Measurements from ENCODE around the gene NHLRC4. TPM values are rescaled to one million over a fixed set of nuclear protein-coding genes. Genes with fewer than 3 reads are reported as not detected.

The NHLRC4 gene
- total and polyA plus RNA-seq, 2 of the 8 experiments (the other 6 are each of a cell fraction or from before 2014, with no cell fraction given) = 0.60 to 0.76 TPM

DNA sequence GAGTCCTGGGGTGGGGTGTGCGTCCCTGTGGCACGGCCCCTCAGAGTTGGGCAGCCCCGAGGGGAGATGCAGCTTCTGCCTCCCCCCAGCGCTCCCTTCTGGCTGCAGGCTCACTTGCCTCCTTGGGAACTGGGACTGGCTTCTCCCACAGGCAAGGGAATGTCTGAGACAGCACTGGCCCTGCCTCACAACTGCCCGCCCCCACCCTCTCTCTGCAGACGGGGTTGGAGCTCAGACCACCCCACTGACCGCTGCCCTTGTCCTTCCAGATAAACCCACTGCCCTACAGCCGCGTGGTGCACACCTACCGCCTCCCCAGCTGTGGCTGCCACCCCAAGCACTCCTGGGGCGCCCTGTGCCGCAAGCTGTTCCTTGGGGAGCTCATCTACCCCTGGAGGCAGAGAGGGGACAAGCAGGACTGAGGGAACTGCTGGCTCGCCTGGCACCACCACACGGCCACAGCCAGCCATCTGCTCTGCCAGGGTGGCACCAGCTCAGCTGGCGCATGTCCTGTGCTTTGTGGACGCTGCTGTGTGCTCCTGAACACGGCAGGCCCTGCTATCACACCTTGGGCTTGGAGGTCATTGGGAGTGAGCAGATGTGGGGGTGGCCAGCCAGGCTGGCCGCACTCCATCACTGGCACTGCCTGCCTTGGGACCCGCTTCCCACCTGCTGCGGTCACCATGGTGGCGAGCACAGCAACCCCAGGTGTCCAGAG, 16.0 kb downstream of the NHLRC4 start:
- H3K27ac ChIP-seq (ENCODE audit: low read depth, low read length) = no peak overlapping the region
- ChIA-PET CTCF (ENCODE audit: partially characterized antibody) (interaction anchor here (0.7 to 5.4 kb wide), 25 partner anchors 10 to 231 kb away, joined by 3 to 35 read pairs (median 5); partner anchors contain the start of genes NHLRC4, RHBDL1 and WDR90), POLR2A (ENCODE audit: partially characterized antibody) (interaction anchor here (0.7 to 7.9 kb wide), 10 partner anchors 15 to 212 kb away, joined by 3 to 58 read pairs (median 4); partner anchors contain the start of genes METTL26, MRPL28, NHLRC4 and PIGQ)
- H2BK12ac ChIP-seq (ENCODE audit: low read depth, low read length) = peak overlapping the region; percentile 92; the same call in 1 of the 2 replicates
- H3K36me3 ChIP-seq (ENCODE audit: control insufficient read depth in 2 of 4, insufficient read depth in 4 of 4, low read length in 3 of 4) = peaks cover 0 to 2% (median 0%) of the 10 kb centered on the region in 4 experiments; a peak in 1 of 8 replicates
- peaks cover 2% of the 10 kb centered on the region; the same call in 1 of the 2 replicates for H3K23me2 ChIP-seq (ENCODE audit: low read depth, low read length)
- no peak overlapping the region for H3K14ac ChIP-seq (ENCODE audit: insufficient read length)
- WGBS, 2 experiments (ENCODE audit: extremely low coverage in 1 of 2, insufficient coverage in 1 of 2, insufficient read length in 1 of 2, insufficient replicate concordance in 2 of 2, low coverage in 1 of 2, low lambda C conversion rate in 2 of 2, missing lambda C conversion rate in 1 of 2) = 87% methylated on average over 19 of the region's 21 CpGs; no CpG with 5 or more reads in 1 of the 2 experiments
- peak overlapping the region; percentile 24; the same call in 1 of the 2 replicates for H3K18ac ChIP-seq (ENCODE audit: extremely low read depth, low read length)
- peak overlapping the region; percentile 71 for H2BK120ac ChIP-seq (replicated peaks; ENCODE audit: low read depth, low read length)
- peaks cover 2 to 19% of the 10 kb centered on the region in 2 experiments for H4K20me1 ChIP-seq (replicated peaks in 1 of 2; ENCODE audit: control insufficient read depth in 1 of 2, insufficient read depth in 2 of 2, low read length in 2 of 2)
- peak overlapping the region; percentile 13 for H3K4ac ChIP-seq (replicated peaks; ENCODE audit: insufficient read length, low read depth, low read length)
- H3K56ac ChIP-seq (replicated peaks; ENCODE audit: insufficient read length, low read depth, low read length) = no peak overlapping the region
- no peak overlapping the region for H3K23ac ChIP-seq (ENCODE audit: insufficient read length)
- peak overlapping the region; percentile 73 for H4K91ac ChIP-seq (replicated peaks; ENCODE audit: insufficient read length, low read length)
- H3K79me2 ChIP-seq (ENCODE audit: control insufficient read depth in 1 of 2, insufficient read depth in 2 of 2, low read length in 2 of 2) = peaks cover 0 to under 1% of the 10 kb centered on the region in 2 experiments; a peak in 1 of 4 replicates
- H3K79me1 ChIP-seq (ENCODE audit: low read depth, low read length) = no peaks in the 10 kb centered on the region
- peak overlapping the region in 1 of 2 experiments; percentile 35; a peak in 1 of 4 replicates for H3K4me2 ChIP-seq (ENCODE audit: insufficient read depth in 1 of 2, low read depth in 2 of 2, low read length in 2 of 2)
- H2AK5ac ChIP-seq (ENCODE audit: low read depth, low read length) = peak overlapping the region; percentile 95; the same call in 1 of the 2 replicates
- DNase-seq (ENCODE audit: low read depth in 1 of 2, low spot score in 2 of 2) = peak in 1 of 2 experiments; percentile 51
- peak overlapping the region; percentile 95; the same call in 1 of the 2 replicates for H2BK15ac ChIP-seq (ENCODE audit: low read length)
- peak overlapping the region; percentile 48; the same call in 1 of the 2 replicates for H2BK20ac ChIP-seq (ENCODE audit: low read length)
- TF ChIP-seq, protein P1, sequence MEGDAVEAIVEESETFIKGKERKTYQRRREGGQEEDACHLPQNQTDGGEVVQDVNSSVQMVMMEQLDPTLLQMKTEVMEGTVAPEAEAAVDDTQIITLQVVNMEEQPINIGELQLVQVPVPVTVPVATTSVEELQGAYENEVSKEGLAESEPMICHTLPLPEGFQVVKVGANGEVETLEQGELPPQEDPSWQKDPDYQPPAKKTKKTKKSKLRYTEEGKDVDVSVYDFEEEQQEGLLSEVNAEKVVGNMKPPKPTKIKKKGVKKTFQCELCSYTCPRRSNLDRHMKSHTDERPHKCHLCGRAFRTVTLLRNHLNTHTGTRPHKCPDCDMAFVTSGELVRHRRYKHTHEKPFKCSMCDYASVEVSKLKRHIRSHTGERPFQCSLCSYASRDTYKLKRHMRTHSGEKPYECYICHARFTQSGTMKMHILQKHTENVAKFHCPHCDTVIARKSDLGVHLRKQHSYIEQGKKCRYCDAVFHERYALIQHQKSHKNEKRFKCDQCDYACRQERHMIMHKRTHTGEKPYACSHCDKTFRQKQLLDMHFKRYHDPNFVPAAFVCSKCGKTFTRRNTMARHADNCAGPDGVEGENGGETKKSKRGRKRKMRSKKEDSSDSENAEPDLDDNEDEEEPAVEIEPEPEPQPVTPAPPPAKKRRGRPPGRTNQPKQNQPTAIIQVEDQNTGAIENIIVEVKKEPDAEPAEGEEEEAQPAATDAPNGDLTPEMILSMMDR (IDR thresholded peaks at IDR 0.05; ENCODE audit: control extremely low read depth in 1 of 3, insufficient read depth in 1 of 3, low read depth in 1 of 3, low read length in 3 of 3) = peak in 1 of 3 experiments; percentile 15; a peak in 1 of 4 replicates
- no peak for TF ChIP-seq SIN3A (conservative IDR thresholded peaks at IDR 0.05 in 1 of 2, IDR thresholded peaks at IDR 0.05 in 1 of 2; ENCODE audit: low read depth in 1 of 2, low read length in 2 of 2)
- H3K9ac ChIP-seq (replicated peaks in 1 of 4; ENCODE audit: extremely low read depth in 1 of 4, low read depth in 3 of 4, low read length in 3 of 4) = no peak overlapping the region
- H4K8ac ChIP-seq (ENCODE audit: extremely low read depth, insufficient read depth, low read length) = no peak overlapping the region
- H3K4me1 ChIP-seq (replicated peaks in 1 of 4; ENCODE audit: control insufficient read depth in 3 of 4, insufficient read depth in 4 of 4, low read length in 3 of 4) = peaks cover 0 to 23% (median 17%) of the 10 kb centered on the region in 4 experiments; a peak in 6 of 7 replicates
- H3K9me3 ChIP-seq (ENCODE audit: insufficient read depth in 2 of 2, low read depth in 1 of 2, low read length in 1 of 2) = no peaks in the 10 kb centered on the region
- H2AFZ ChIP-seq (ENCODE audit: low read length) = no peak overlapping the region
- H3K4me3 ChIP-seq (ENCODE audit: extremely low read depth in 1 of 4, insufficient read depth in 2 of 4, low read depth in 3 of 4, low read length in 4 of 4) = no peak overlapping the region
- no peak overlapping the region for H4K5ac ChIP-seq (ENCODE audit: insufficient read length, low read depth, low read length)
- H3K27me3 ChIP-seq (replicated peaks in 1 of 4; ENCODE audit: control insufficient read depth in 3 of 4, extremely low read depth in 1 of 4, insufficient read depth in 3 of 4, low read length in 3 of 4) = peaks cover 0 to 26% (median 19%) of the 10 kb centered on the region in 4 experiments; a peak in 5 of 7 replicates
- peak overlapping the region; percentile 66; the same call in 1 of the 2 replicates for H2BK5ac ChIP-seq (ENCODE audit: low read depth, low read length)
- FAIRE-seq = no peak

All from H1 (cell line).